Activated CD4-positive, alpha-beta T cell treated with anti-CD3 and anti-CD28 coated beads for 36 hours (primary cell): Measurements from ENCODE around the gene LMO3. TPM values are rescaled to one million over a fixed set of nuclear protein-coding genes. Genes with fewer than 3 reads are reported as not detected.

Experiments used
- ATAC-seq: fragments of 200-7000 bp; cut with Tn5 transposase; one replicate; pipeline ENCODE4 v1.10.0; 2021; ENCODE audit warnings: mild to moderate bottlenecking, moderate library complexity
- CTCF ChIA-PET: fragments of 350-600 bp; sonication (Branson Sonifier 250); formaldehyde crosslinking; loops from one replicate; lab custom pipeline; 2021; ENCODE audit warnings: antibody characterized with exemption; lab: Charles Lee
- POLR2A ChIA-PET: fragments of 350-600 bp; sonication (Branson Sonifier 250); formaldehyde crosslinking; loops from one replicate; lab custom pipeline; 2021; ENCODE audit warnings: antibody characterized with exemption, inconsistent platforms; lab: Charles Lee
- DNase-seq: peaks from one replicate; pipeline ENCODE4 v3.0.0-alpha.2; 2020
- H3K27ac Mint-ChIP-seq: one replicate; pipeline ENCODE4 v1.8.0; 2021; ENCODE audit warnings: mixed read lengths
- H3K27me3 Mint-ChIP-seq: one replicate; pipeline ENCODE4 v1.8.0; 2021; ENCODE audit warnings: mixed read lengths
- H3K36me3 Mint-ChIP-seq: one replicate; pipeline ENCODE4 v1.8.0; 2021; ENCODE audit warnings: low read depth, mixed read lengths
- H3K4me1 Mint-ChIP-seq: one replicate; pipeline ENCODE4 v1.8.0; 2021; ENCODE audit warnings: mixed read lengths
- H3K4me3 Mint-ChIP-seq: one replicate; pipeline ENCODE4 v1.8.0; 2021; ENCODE audit warnings: mild to moderate bottlenecking, moderate library complexity, mixed read lengths
- H3K9me3 Mint-ChIP-seq: one replicate; pipeline ENCODE4 v1.8.0; 2021; ENCODE audit warnings: low read depth, mixed read lengths
- intact Hi-C, 2 experiments: fragments of 100-400 bp; cut with DNase I in 1 of 2; cut with micrococcal nuclease in 1 of 2; formaldehyde crosslinking; loops; one replicate each; pipeline versions ENCODE4 v1.14.2 to v1.15.1; 2022 to 2024; cut with DNase I, micrococcal nuclease
- total RNA-seq, 2 experiments: library from RNA; stranded (reverse); gene quantifications; one replicate each; pipeline ENCODE4 v1.2.3, GENCODE V29; 2021

LMO3 gene
- total RNA-seq, 2 experiments from 2014 or later, result not detected

- no peak overlapping the region for H3K4me3 Mint-ChIP-seq
- ChIA-PET CTCF (no interaction called here), POLR2A (no interaction called here)
- peaks cover 4% of the 10 kb centered on the region for H3K9me3 Mint-ChIP-seq
- no peak overlapping the region for H3K27ac Mint-ChIP-seq
- no peaks in the 10 kb centered on the region for H3K4me1 Mint-ChIP-seq
- H3K36me3 Mint-ChIP-seq, result no peaks in the 10 kb centered on the region
- no peak for ATAC-seq
- no peak for DNase-seq
- H3K27me3 Mint-ChIP-seq, result peaks cover 2% of the 10 kb centered on the region
- intact Hi-C loops, result no loop called here
Observed at GRCh38 chr12:16504200-16504599, 101.8 kb downstream of the LMO3 start.

GRCh38 chr12:16499611-16500010, 106.4 kb downstream of the LMO3 start:
- ATAC-seq (no peak), DNase-seq (no peak)
- Mint-ChIP-seq H3K36me3 (no peaks in the 10 kb centered on the region), H3K4me3 (no peak overlapping the region), H3K4me1 (no peaks in the 10 kb centered on the region), H3K27me3 (no peaks in the 10 kb centered on the region), H3K9me3 (peaks cover 2% of the 10 kb centered on the region), H3K27ac (no peak overlapping the region)
- intact Hi-C loops, result no loop called here
- ChIA-PET CTCF (no interaction called here), POLR2A (no interaction called here)
